ENCODE results near the gene CASP6. TPM values are rescaled to one million over a fixed set of nuclear protein-coding genes. Genes with fewer than 3 reads are reported as not detected.

CASP6 gene
- total RNA-seq, 2 donors from 2014 or later, result 10.5 to 11.6 TPM

Other genes with a start within 250 kb of the CASP6 start
- 10 to 100 TPM; 17.4 to 18.9 TPM for gene MCUB, start 143.2 kb downstream of the CASP6 start, total RNA-seq
- 10 to 100 TPM; 26.9 to 31.9 TPM for gene PLA2G12A, start 26.6 kb upstream of the CASP6 start, total RNA-seq
- 10 to 100 TPM; 21.1 to 33.9 TPM for gene CFI, start 98.6 kb upstream of the CASP6 start, total RNA-seq
- gene GAR1, start 112.3 kb upstream of the CASP6 start, total RNA-seq, result 10 to 100 TPM in 1 of 2 donors, 1 to 10 TPM in 1; 9.4 to 14.6 TPM
- gene RRH, start 124.5 kb upstream of the CASP6 start, total RNA-seq, result under 1 TPM; 0.19 to 0.28 TPM
- under 1 TPM; 0.09 to 0.14 TPM for gene LRIT3, start 144.7 kb upstream of the CASP6 start, total RNA-seq
- gene EGF, start 209.4 kb upstream of the CASP6 start, total RNA-seq, result under 1 TPM in 1 of 2 donors, not detected in 1; 0.14 TPM

Measured in posterior vena cava (tissue), 2 donors.